T-helper 2 cell (primary cell): ENCODE measurements around the gene DDI1.

Experiments used
- DNase-seq, 5 experiments: peaks; one replicate each; pipeline versions ENCODE4 v3.0.0 to v3.0.0-alpha.2; 2012 to 2022
- total RNA-seq, 2 donors: gene quantifications; one replicate each; lab custom pipeline; 2026; lab: John Stamatoyannopoulos, UW

DDI1 gene
- total RNA-seq = 0 reads per million in 2 donors

GRCh38 chr11:104036588-104036987 lies at the start of gene DDI1:
DDI1 (plus strand) TSS chr11:104036640; CDS start chr11:104036823, 183 bp downstream.
- DNase-seq = no peak

DNA sequence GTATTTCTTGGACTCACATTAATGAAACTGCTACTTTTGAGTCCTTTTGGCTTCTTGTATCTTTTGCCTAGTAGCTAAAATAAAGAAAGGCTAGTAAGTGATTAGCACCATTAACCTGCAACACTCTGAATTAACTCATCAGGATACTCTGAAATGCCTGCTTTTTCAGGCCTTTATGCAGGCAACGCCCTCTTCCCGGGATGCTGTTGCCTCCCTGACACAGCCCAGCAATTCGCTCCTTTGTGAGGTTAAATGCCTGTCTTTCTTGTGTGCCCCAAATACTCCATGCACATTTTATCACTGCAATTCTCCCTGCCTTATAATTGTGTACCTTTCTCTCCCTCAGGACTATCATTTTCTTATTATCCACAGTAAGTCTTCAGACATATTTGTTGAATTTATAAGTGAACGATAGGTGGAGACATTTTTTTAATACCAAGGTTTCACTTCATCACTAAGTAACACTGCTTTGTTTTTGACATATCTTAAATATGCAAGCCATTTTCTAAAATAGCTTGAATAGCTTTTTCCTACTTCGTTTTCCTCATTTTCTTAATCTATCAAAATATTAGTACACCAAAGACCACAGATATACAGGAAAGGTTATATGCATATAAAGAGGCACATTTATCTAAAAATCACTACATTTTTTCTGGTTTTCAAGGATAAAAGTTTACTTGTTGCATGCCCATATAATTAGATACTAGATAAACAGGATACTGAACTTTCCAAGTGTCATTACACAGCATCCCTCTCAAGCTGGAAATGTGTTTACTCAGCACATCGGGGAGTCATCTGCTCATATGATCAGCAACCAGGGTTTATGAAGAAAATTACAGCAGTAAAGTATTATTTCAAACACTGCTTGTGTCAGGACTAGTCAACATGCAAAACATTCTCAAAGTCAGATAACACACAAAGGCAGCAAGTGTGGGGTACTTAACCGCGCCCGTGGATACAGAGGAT lies 48.5 kb upstream of the DDI1 start:
- DNase-seq = no peak

GRCh38 chr11:103988595-103988969 lies 47.9 kb upstream of the DDI1 start:
- DNase-seq = no peak

GRCh38 chr11:103993507-103993906 lies 42.9 kb upstream of the DDI1 start:
- DNase-seq = no peak

- no peak for DNase-seq
Observed at GRCh38 chr11:103994094-103994493, 42.3 kb upstream of the DDI1 start.

- no peak for DNase-seq
Observed at GRCh38 chr11:103994518-103994917, 41.9 kb upstream of the DDI1 start.

DNA sequence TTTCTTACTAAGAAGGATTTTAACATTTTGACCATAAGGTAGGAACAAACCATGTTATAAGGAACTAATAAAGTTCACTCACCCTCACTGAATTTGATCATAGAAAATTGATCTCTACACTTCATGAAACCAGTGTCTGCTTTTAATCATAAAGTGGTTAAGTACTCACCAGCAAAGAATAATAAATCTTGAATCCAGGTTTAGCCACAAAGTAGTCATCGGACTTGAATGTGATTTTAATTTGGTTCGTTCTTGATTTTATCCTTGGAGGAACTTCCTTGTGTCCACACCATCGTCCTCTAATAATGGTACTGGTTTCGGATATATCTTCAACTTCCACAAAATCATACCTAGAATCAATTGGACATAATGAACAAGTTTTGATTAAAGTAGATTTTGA lies 40.5 kb upstream of the DDI1 start:
- DNase-seq = no peak

DNA sequence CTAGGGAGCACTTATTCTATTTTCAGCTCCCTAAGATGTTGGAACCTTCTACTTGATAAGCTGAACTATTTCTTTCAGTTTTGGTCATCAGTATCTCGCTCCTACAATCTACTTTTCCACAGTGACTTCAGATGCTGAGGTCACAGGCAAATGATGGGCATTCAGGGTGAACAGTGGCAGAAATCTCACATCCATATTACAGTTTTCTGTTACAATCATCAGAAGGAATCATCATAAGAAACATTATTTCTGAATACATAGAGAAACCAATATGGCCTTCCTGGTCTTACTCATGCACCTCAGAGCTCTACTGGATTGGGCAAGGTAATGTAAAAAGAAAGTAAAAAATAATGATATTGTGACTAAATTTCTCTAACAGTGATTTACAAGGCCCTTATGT lies 39.4 kb upstream of the DDI1 start:
- DNase-seq = no peak

DNA sequence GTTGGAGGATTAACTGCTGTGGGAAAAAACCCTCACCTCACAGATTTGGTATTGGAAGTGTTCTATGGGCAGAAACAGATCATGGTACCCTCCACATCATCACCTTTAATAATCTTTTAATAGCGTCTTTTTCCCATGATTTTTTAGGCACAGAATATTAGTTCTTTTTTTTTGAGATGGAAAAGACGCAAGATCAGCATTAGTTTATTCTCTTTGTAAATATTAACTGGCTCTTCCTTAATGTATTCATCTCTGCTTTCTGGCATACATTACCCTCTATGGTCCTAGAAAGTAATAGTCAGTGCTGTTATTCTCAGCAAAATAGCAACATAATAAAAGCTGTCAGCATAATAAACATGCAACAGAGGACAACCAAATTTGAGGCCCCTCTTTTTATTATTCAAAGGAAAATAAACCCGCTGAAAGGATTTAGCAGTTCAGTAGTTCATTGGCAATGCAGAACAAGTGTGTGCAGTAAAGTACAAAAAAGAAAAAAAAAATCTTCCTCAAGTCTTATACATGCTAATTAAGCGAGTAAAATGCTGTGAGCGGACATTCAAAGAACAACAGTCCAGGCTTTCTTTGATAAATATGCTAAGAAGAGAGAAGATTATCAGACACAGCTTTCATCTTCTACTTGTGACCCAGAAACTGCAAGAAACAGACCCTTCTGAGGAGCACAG lies 37.5 kb upstream of the DDI1 start:
- DNase-seq = no peak

DNA sequence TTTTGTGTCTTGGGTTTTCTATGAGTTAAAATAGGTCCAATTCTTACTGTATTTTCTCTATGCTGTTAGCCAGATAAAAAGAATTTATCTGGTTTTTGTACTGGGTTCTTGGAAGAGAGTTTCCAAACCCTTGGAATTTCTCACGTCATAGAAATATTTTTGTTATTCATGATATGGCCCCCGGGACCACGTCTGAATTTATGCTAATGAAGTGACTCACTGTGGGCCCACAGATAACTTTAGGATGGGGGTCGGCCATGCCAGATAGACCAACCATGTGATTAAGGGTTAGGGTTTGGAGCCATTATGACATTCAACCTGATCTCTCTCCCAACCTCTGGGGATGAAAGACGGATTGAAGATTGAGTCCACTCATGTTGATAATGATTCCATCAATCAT lies 35.6 kb upstream of the DDI1 start:
- DNase-seq = no peak

- DNase-seq = no peak
Observed at GRCh38 chr11:104001561-104002056, 34.8 kb upstream of the DDI1 start.

DNA sequence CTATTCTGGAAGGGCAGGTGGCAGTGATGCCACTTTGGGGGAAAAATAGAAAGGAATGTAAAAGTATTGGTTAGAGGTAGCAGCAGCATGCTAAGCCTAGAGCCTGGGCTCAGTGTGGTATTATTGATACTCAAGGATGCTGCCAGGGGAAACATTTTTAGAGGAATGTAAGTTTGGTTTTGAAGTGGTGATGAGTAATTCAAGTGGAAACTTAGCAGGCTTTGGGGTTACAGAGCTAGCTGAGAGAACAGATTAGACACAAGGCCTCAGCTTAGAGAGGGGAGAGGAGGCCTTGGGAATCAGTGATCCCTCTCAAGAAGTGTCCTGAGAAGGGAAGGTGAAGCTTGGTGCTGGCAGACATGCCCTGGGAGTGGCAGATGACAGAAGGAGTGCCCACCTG lies 32.9 kb upstream of the DDI1 start:
- no peak for DNase-seq

DNA sequence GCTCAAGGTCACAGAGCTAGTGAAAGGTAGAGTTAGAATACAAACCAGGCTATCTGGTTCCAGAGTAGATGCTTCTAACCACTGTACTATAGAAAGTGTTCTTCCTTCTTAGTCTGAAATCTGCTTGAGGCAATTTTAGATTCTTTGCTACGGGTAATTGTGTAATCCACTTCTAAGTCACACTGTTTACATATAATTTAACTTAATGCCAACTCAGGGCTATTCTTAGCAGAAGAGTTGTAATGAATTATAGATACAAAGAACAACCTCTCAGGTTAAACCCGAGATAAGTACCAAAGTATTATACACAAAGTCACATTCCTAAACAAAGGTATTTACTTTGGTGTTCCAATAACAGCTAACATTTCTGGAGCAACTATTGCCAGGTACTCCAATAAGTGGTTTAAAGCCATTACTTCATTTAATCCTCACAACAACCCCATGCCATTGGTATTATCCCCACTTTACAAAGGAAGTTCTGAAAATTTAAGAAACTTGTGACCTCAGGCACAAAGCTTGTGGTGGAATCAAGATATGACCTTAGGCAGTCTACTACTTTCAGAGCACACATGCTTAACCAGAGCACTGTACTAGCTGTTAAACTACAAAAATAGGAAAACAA lies 31.1 kb upstream of the DDI1 start:
- no peak for DNase-seq

DNA sequence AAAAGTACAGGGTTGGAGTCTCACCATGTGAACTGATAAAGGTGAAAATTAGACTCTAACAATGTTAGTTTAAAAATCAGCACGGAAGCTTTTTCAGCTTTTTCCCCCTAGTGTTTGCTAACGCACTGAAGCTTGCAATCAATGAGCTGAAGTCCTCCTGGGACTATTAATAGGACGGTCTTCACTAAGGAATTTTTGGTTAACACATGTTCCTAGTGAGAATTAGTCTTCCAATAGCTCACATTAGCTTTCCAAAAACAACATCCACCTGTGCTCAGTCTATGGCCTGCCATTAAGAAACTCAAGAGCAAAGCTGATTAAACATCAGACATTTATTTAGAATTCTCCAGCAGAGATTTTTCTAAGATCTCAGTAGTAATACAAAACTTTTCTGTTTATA lies 26.7 kb upstream of the DDI1 start:
- no peak for DNase-seq

GRCh38 chr11:104011044-104011443 lies 25.4 kb upstream of the DDI1 start:
- no peak for DNase-seq

DNA sequence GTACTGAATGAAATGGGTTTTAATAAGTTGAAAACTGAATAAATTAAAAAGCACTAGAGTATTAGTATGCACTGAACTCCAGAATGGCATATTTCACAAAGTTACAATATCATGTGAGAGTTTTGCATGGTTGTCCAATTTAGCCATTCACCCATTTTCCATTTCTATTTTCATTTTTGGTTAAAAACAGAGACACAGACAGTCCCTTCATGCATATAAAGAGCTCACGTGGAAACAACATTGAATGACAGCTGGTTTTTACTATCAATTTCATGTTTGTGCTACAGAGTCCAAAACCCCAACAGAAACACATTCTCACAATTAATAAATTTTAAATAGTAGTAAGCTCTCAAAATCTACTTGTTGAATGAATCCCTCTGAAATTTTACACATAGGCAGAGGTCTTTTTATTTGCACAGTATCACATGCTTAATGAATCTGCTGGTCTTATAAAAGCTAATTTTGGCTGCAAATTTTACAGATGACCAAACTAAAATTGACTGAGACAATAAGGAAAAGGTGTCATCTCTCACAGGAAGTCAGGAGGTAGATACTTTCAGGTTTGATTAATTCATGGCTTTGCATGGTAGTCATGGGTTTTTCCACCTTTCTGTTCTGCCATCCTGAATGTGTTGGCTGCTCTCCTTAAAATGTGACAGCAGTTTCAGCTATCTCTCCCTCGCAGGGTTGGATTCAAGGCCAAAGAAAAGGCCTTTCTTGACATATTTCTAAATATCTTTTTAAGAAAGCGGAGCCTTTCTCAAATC lies 20.6 kb upstream of the DDI1 start:
- DNase-seq = no peak

- DNase-seq = no peak
Observed at GRCh38 chr11:104024572-104024971, 11.9 kb upstream of the DDI1 start.

GRCh38 chr11:104028476-104029263 lies 7.8 kb upstream of the DDI1 start:
- DNase-seq = no peak

GRCh38 chr11:104033134-104033533 lies 3.3 kb upstream of the DDI1 start:
- no peak for DNase-seq

DNA sequence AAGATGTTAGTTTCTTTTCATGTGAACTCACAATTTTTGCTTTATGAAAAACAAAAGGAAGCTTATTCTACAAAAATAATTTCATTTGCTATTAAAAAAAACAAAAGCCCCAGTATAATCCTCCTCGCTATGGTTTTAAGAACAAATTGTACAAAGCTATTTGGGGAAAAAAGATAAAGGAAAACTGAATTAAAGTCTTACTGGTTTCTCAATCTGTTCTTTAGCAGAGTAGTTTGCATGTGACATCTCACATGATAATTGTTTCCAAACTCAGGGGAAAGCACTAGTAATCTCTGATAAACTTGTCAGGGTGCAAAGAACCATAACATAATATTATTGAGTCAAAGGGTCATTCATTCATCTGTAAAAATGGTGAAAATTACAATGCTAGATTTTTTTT lies 2.9 kb upstream of the DDI1 start:
- DNase-seq = no peak

GRCh38 chr11:104036995-104037394 lies 555 bp downstream of the DDI1 start:
- peak in 1 of 5 experiments; percentile 2 for DNase-seq

GRCh38 chr11:104041792-104042191 lies 5.4 kb downstream of the DDI1 start:
- DNase-seq = no peak
